Kidney epithelial cell (primary cell): ENCODE measurements around the gene HP1BP3. TPM values are rescaled to one million over a fixed set of nuclear protein-coding genes. Genes with fewer than 3 reads are reported as not detected.

Source experiments
- DNase-seq: peaks from one replicate; pipeline ENCODE4 v3.0.0-alpha.2; 2010; ENCODE audit warnings: low read depth
- H3K27me3 ChIP-seq: 2 replicates; pipeline ENCODE4 v1.6.0; 2011; ENCODE audit warnings: low read length; ENCODE audit not compliant: control insufficient read depth, insufficient read depth
- H3K36me3 ChIP-seq: 2 replicates; pipeline ENCODE4 v1.5.1; 2011; ENCODE audit warnings: low read length; ENCODE audit not compliant: control insufficient read depth, insufficient read depth
- H3K4me3 ChIP-seq: 2 replicates; pipeline ENCODE4 v1.5.1; 2011; ENCODE audit warnings: low read depth, mild to moderate bottlenecking, control low read depth, low read length
- total RNA-seq: library from RNA; depleted of rRNA; stranded (reverse); fragments of >200 nt; gene quantifications from 2 replicates; pipeline ENCODE4 v1.2.3, GENCODE V29; 2015
- TF ChIP-seq, protein P1 (sequence below): IDR thresholded peaks from 2 replicates; pipeline ENCODE4 v1.5.1; 2011; ENCODE audit warnings: mild to moderate bottlenecking, moderate library complexity, low read length, control low read depth, inconsistent platforms; ENCODE audit not compliant: insufficient read depth, poor library complexity, severe bottlenecking

Gene HP1BP3
- total RNA-seq, 1 donor from 2014 or later, result 122 TPM

DNA sequence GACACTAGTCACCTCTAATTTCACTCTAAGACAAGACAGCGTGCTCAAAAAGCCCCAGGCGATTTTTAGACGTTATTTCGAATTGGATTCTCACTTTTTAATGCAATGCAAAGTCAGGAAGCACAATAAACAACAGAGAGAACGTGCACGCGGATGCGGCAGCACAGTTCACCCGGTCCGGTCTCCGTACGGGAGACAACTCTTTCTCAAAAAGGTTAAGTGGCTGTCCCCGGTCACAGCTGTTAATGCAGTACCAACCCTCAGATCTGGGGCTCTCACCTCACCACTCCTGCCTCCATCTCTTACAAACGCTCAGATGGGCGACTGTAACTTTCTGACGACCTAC lies 1.2 kb downstream of the HP1BP3 start:
- Histone ChIP-seq H3K27me3 (no peaks in the 10 kb centered on the region), H3K36me3 (no peaks in the 10 kb centered on the region), H3K4me3 (peak overlapping the region; percentile 93)
- no peak for DNase-seq
- TF ChIP-seq, protein P1, sequence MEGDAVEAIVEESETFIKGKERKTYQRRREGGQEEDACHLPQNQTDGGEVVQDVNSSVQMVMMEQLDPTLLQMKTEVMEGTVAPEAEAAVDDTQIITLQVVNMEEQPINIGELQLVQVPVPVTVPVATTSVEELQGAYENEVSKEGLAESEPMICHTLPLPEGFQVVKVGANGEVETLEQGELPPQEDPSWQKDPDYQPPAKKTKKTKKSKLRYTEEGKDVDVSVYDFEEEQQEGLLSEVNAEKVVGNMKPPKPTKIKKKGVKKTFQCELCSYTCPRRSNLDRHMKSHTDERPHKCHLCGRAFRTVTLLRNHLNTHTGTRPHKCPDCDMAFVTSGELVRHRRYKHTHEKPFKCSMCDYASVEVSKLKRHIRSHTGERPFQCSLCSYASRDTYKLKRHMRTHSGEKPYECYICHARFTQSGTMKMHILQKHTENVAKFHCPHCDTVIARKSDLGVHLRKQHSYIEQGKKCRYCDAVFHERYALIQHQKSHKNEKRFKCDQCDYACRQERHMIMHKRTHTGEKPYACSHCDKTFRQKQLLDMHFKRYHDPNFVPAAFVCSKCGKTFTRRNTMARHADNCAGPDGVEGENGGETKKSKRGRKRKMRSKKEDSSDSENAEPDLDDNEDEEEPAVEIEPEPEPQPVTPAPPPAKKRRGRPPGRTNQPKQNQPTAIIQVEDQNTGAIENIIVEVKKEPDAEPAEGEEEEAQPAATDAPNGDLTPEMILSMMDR, result no peak

DNA sequence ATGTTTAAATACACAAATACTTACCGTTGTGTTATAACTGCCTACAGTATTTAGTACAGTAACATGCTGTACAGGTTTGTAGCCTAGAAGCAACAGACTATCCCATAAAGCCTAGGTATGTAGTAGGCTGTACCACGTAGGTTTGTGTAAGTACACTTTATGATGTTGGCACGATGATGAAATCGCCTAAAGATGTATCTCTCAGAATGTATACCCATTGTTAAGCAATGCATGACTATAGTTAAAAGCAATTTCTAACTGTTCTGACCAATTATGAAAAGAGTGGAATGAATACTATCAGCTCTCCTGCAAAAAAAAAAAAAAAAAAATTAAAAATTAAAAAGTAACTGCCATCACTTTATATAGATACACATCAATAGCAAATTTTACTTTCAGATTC lies 11.4 kb downstream of the HP1BP3 start:
- no peak overlapping the region for H3K4me3 ChIP-seq
- DNase-seq, result no peak
- no peaks in the 10 kb centered on the region for H3K27me3 ChIP-seq
- no peaks in the 10 kb centered on the region for H3K36me3 ChIP-seq
- TF ChIP-seq, protein P1, result no peak

DNA sequence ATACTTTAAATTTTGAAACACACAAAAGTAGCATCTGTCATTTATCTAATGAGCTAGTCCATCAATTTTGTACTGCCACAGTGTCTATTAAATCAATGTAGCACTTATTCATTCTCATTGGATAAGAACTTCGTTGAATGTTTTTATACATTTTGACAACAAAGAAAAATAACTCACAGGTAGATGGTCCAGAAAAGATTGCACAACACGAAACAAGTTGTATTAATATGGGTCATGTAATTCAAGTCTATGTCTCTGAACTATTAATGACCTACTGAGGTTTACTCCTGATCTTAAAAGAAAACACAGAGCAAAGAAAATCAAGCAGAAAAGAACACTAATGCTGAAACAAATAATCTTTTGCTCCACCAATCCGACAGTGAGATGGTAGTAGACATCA lies 15.3 kb downstream of the HP1BP3 start:
- Histone ChIP-seq H3K4me3 (no peak overlapping the region), H3K36me3 (peaks cover 1% of the 10 kb centered on the region), H3K27me3 (no peaks in the 10 kb centered on the region)
- no peak for DNase-seq
- TF ChIP-seq, protein P1, result no peak

DNA sequence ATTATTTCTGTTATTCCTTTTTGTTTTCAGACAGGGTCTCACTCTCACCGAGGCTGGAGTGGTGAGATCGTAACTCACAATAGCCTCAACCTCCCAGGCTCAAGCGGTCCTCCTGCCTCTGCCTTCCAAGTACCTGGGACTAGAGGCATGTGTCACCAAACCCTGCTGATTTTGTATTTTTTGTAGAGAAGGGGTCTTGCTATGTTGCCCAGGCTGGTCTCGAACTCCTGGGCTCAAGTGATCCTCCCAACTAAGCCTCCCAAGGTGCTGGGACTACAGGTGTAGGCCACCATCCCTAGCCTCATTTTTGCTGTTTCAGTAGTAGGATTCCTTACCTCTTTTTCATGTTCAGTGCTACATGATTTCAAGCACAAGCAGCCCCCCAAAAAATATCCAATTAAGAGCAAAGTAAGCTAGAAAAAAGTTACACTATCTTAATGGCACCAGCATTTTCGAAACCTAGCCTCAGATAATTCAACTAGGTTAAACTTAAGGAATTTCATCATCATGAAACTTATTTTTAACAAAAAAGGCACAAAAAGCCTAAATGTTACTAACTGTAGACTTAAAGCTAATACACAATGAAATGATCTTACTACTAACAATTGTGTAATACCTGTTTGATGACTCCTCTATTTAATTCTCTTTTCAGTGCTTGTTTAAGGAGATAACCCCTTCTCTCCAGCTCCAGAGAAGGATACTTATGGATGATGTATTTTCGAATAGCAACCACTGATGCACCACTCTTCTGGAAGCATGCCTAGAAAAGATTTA lies 16.6 kb downstream of the HP1BP3 start:
- TF ChIP-seq, protein P1, result no peak
- Histone ChIP-seq H3K4me3 (no peak overlapping the region), H3K36me3 (peaks cover 2% of the 10 kb centered on the region)

DNA sequence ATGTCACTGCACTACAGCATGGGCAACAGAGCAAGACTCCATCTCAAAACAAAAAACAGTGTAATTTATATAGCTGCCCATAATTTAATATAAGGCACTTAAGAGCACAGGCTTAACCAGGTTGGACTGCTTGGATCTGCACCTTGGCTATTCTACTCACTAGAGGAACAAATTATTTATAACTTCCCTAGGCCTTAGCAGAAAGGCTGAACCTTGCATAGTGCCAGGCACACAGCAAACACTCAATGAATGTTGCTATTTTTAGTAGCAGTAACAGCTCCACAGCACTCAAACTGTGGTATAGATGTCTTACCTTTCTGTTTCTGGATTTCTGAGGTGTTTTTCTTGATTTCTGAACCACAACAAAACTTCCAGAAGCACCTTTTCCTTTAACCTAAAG lies 19.8 kb downstream of the HP1BP3 start:
- Histone ChIP-seq H3K27me3 (no peaks in the 10 kb centered on the region), H3K36me3 (peaks cover 2% of the 10 kb centered on the region), H3K4me3 (no peak overlapping the region)
- no peak for DNase-seq
- TF ChIP-seq, protein P1, result no peak

More for the DNA sequence above, 16.6 kb downstream of the HP1BP3 start:
- H3K27me3 ChIP-seq, result no peaks in the 10 kb centered on the region
- no peak for DNase-seq

DNA sequence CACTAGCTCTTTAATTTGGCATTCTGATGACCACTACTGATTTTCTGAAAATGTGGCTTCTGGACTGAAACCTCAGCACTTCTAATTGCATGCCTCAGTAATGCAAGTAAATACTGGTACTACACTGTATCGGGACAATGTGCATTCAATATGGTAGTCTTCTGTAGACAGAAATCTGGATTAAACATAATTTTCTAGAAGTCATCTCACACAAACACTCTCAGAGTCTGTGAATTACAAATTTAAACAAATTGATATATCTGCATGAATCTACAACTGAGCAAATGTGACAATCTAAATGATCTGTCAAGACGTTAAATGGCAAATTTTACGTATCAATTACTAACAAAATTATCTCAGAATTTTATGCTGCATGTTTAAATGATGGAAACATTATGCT lies 23.7 kb downstream of the HP1BP3 start:
- no peaks in the 10 kb centered on the region for H3K27me3 ChIP-seq
- peaks cover 4% of the 10 kb centered on the region for H3K36me3 ChIP-seq

More for the DNA sequence above, 23.7 kb downstream of the HP1BP3 start:
- DNase-seq, result no peak
- TF ChIP-seq, protein P1, result no peak
- no peak overlapping the region for H3K4me3 ChIP-seq
